GM13977 (cell line): ENCODE measurements around the gene RPS6KL1.

Experiments
- DNase-seq: peaks from one replicate; pipeline ENCODE4 v3.0.0; 2012; ENCODE audit warnings: low spot score
- in situ Hi-C: fragments of 300-500 bp; cut with MboI; formaldehyde crosslinking; loops from one replicate; pipeline ENCODE4 v1.12.0; 2022; ENCODE audit warnings: low sequenced_read_pairs, low pct_unique_long_range_greater_than_20kb, mixed read lengths, inconsistent platforms; ENCODE audit not compliant: unreplicated experiment
- TF ChIP-seq, protein P1 (sequence below): IDR thresholded peaks from 2 replicates; pipeline ENCODE4 v1.5.1; 2012; ENCODE audit warnings: mild to moderate bottlenecking, control low read depth; ENCODE audit not compliant: insufficient read depth; ENCODE audit errors: extremely low read depth, missing control alignments

RPS6KL1 gene, protein sequence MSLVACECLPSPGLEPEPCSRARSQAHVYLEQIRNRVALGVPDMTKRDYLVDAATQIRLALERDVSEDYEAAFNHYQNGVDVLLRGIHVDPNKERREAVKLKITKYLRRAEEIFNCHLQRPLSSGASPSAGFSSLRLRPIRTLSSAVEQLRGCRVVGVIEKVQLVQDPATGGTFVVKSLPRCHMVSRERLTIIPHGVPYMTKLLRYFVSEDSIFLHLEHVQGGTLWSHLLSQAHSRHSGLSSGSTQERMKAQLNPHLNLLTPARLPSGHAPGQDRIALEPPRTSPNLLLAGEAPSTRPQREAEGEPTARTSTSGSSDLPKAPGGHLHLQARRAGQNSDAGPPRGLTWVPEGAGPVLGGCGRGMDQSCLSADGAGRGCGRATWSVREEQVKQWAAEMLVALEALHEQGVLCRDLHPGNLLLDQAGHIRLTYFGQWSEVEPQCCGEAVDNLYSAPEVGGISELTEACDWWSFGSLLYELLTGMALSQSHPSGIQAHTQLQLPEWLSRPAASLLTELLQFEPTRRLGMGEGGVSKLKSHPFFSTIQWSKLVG

DNA sequence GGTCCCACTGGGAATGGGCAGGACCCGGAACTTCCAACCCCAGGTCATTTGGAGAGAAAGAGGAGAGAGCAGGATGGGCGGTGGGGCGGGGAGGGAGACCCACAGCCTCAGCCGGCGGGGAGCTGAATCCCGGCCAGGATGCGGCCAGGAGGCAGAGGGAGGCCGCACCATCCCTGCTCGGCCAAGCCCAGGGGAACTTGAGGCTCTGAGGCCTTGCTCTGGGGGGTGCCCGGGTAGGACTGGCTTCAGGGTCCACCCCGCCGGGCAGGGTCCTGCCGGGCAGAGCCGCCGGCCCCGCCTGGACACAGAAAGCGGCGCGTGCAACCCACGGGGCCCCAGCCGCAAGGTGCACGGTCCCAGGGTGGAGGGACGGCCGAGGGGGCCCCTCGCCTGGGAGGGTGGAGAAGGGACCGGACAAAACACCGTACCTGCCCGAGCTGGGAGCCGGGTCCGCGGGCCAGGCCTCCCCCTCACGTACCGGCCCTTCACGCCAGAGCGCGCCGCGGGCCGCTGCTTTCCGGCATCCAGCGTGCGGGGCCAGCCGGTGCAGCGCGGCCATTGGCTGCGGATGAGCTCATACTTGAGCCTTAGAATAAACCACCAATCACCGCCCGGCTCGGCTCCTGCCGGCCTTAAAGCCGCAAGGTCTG is at the start of gene RPS6KL1:
Gene RPS6KL1, minus strand, starts transcription at position 509 of the 650 bp plus-strand sequence. CDS start 1,719 bp downstream, outside the sequence.
- in situ Hi-C loops: no loop called here
- TF ChIP-seq, protein P1, sequence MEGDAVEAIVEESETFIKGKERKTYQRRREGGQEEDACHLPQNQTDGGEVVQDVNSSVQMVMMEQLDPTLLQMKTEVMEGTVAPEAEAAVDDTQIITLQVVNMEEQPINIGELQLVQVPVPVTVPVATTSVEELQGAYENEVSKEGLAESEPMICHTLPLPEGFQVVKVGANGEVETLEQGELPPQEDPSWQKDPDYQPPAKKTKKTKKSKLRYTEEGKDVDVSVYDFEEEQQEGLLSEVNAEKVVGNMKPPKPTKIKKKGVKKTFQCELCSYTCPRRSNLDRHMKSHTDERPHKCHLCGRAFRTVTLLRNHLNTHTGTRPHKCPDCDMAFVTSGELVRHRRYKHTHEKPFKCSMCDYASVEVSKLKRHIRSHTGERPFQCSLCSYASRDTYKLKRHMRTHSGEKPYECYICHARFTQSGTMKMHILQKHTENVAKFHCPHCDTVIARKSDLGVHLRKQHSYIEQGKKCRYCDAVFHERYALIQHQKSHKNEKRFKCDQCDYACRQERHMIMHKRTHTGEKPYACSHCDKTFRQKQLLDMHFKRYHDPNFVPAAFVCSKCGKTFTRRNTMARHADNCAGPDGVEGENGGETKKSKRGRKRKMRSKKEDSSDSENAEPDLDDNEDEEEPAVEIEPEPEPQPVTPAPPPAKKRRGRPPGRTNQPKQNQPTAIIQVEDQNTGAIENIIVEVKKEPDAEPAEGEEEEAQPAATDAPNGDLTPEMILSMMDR: no peak
- peak; percentile 94 for DNase-seq

DNA sequence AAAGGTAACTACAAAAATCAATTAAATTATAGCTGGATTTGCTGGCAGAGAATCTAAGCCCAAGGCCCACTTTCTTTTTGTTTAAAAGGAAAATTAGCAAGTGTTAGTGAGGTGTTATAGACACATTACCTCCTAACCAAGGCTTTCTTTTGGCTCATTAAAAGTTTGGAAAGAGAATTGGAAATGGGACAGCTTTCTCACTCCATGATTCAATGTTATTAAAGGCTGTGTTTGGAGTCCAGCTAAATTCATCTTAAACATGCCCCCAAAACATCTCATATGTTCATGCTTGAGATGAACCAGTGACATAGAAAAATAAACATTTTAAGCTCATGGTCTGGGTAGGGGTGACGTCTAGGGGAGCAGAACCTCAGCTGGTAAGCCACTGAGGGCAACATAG is 45.8 kb upstream of the RPS6KL1 start:
- in situ Hi-C loops: no loop called here
- DNase-seq: no peak
- TF ChIP-seq, protein P1: no peak

DNA sequence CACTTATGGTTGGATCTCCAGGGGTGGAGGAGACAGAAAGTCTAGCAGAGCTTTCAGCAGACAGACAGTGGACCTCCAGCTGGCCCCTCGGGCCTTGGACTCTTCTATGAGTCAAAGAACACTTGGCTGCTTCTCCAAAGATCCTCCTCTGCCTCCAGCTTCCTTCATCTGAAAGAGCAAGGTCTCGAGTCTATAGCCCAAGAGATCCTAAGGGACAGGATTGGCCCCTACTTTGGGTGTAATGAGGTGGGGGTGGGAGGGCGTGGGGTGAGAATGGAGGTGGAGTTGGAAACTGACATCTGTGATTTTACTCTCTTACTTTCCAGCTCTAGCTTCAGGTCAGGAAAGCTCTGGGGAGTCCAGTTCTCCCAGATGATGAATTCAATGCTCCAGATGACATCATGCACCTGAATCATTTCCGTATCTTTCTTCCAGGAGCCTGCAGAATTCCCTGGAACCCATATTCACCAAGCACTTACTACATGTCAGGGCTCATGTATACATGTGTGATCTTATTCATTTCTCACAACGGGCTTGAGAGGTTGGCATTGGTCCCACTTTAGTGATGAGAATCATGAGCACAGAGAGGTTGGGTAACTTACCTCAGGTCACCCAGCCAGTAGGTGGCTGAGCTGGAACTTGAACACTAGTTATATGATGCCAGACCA is 42.6 kb upstream of the RPS6KL1 start:
- TF ChIP-seq, protein P1: no peak
- DNase-seq: no peak
- in situ Hi-C loops: no loop called here

DNA sequence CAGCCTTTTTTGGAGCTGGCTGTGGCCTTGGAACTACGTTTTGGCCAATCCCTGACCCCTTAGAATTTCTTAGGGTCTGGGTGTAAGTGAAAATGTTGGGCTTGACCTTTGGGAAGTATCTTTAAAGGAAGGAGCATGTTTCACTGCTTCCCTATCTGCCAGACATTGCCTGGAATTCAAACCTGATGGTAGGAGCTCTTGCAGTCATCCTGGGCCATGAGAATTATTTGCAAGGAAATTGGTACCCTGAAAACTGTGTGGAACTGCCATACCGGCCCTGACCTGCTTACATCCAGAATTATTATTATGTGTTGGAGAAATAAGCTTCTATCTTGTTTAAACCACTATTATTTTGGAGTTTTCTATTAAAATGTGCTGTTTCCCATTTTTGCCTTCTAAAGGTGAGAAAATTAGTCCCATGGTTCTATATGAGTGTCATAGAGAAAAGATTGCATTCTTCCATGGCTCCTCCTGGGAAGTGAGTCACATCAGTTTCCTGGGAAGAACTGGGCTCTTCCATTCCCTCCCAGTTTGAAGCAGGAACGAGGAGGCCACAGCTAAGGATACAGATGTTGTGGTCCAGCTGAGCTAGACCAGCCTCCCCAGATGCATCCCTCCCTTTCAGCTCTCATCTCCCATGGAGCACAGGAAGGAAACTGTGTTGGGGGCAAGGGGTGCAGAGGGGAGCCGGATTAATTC is 41.9 kb upstream of the RPS6KL1 start:
- no peak for DNase-seq
- TF ChIP-seq, protein P1: no peak
- in situ Hi-C loops: no loop called here

DNA sequence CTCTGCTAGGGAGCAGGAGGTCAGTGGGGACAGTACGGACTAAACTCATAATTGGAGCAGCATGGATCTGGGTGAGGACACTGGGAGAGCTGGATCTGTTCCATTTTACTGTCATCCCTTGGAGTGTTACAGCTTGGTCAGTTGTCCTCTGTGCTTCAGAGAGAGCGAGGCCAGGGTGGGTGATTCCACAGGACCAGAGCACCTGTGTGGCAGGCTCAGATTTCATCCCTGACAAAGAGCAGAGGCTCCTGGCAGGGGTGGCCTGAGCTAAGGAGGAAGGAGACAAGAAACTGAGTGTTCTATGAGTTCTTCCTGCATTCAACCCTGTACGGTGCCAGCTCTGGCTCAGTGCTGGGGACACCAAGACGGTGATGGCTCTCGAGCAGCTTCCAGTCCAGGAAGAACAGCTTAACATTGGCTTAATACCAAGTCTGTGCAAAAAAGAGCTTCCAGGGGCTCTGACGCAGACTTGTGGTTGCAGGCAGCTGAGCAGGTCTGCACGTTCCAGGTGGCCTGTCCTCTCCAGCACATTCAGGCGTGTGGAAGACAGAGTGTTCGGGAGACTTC is 40.7 kb upstream of the RPS6KL1 start:
- in situ Hi-C loops: no loop called here
- TF ChIP-seq, protein P1: no peak
- DNase-seq: no peak
